RKO (cell line): ENCODE measurements around the gene SPOPL.
A peak's percentile ranks its signal among the peaks of the same experiment; 100 is the strongest.
"Not testable (repeated sequence)": the region's sequence is repeated elsewhere in the genome, so short reads cannot be mapped to it uniquely, and the experiment has no call there.

Source experiments
- DNase-seq: peaks from one replicate; pipeline ENCODE4 v3.0.0-alpha.2; 2016; ENCODE audit warnings: low spot score

Gene SPOPL

GRCh38 chr2:138494265-138494966 is 7.2 kb upstream of the SPOPL start:
- no peak for DNase-seq

GRCh38 chr2:138495384-138495783 is 6.2 kb upstream of the SPOPL start:
- no peak for DNase-seq

- DNase-seq: no peak
Observed at GRCh38 chr2:138496096-138496651, 5.4 kb upstream of the SPOPL start.

- no peak for DNase-seq
Observed at GRCh38 chr2:138497294-138497693, 4.3 kb upstream of the SPOPL start.

GRCh38 chr2:138499684-138500083 is 1.9 kb upstream of the SPOPL start:
- no peak for DNase-seq

GRCh38 chr2:138500592-138501424 is 762 bp upstream of the SPOPL start:
- no peak for DNase-seq

GRCh38 chr2:138502255-138503086 is 901 bp downstream of the SPOPL start:
- DNase-seq: peak; percentile 20

GRCh38 chr2:138503087-138503442 is 1.5 kb downstream of the SPOPL start:
- DNase-seq: peak; percentile 39

GRCh38 chr2:138503652-138504051 is 2.1 kb downstream of the SPOPL start:
- no peak for DNase-seq

GRCh38 chr2:138504092-138504491 is 2.5 kb downstream of the SPOPL start:
- DNase-seq: no peak

- no peak for DNase-seq
Observed at GRCh38 chr2:138504546-138505235, 3.1 kb downstream of the SPOPL start.

GRCh38 chr2:138507267-138507666 is 5.7 kb downstream of the SPOPL start:
- DNase-seq: no peak

GRCh38 chr2:138510319-138510718 is 8.7 kb downstream of the SPOPL start:
- no peak for DNase-seq

GRCh38 chr2:138512672-138513071 is 11.1 kb downstream of the SPOPL start:
- no peak for DNase-seq

GRCh38 chr2:138514173-138514572 is 12.6 kb downstream of the SPOPL start:
- no peak for DNase-seq

- DNase-seq: no peak
Observed at GRCh38 chr2:138515092-138515491, 13.5 kb downstream of the SPOPL start.

GRCh38 chr2:138516030-138516704 is 14.6 kb downstream of the SPOPL start:
- DNase-seq: no peak

- no peak for DNase-seq
Observed at GRCh38 chr2:138518860-138519259, 17.3 kb downstream of the SPOPL start.

- no peak for DNase-seq
Observed at GRCh38 chr2:138521821-138522220, 20.3 kb downstream of the SPOPL start.

- DNase-seq: no peak
Observed at GRCh38 chr2:138522556-138522955, 21.0 kb downstream of the SPOPL start.

- DNase-seq: not testable (repeated sequence)
Observed at GRCh38 chr2:138523018-138523672, 21.6 kb downstream of the SPOPL start.
